ENCODE results near the gene CREB3.

- TF ChIP-seq CTCF (IDR thresholded peaks at IDR 0.05) (no peak), POLR2A (IDR thresholded peaks at IDR 0.05) (no peak)
Measured at GRCh38 chr9:35759795-35760194, 27.3 kb downstream of the CREB3 start.

Measured in breast epithelium (tissue), 3 donors.